HCT116 (cell line): ENCODE data around the gene RSAD1. TPM values are rescaled to one million over a fixed set of nuclear protein-coding genes. Genes with fewer than 3 reads are reported as not detected.

Experiments used
- ATAC-seq: fragments of 200-7000 bp; cut with Tn5 transposase; 2 replicates; pipeline ENCODE4 v1.9.1; 2020; ENCODE audit warnings: mild to moderate bottlenecking, moderate library complexity
- BruUV-seq: library from RNA; stranded (reverse); fragments of 400-500 nt; replicated peaks from 2 replicates; lab custom pipeline; 2021; lab: Mats Ljungman, UMichigan
- CTCF ChIA-PET: fragments of 300-600 bp; sonication (Branson Sonifier 250); formaldehyde crosslinking; loops from one replicate; lab custom pipeline; 2021; ENCODE audit warnings: antibody characterized with exemption; lab: Charles Lee
- POLR2A ChIA-PET: fragments of 300-600, 350-600 bp; sonication (Branson Sonifier 250); formaldehyde crosslinking; loops from one replicate; lab custom pipeline; 2021; ENCODE audit warnings: antibody characterized with exemption; lab: Charles Lee
- RAD21 ChIA-PET, 2 experiments: fragments of 300-600 bp; sonication (Branson Sonifier 250); formaldehyde crosslinking; loops; one replicate each; lab custom pipeline; 2023; ENCODE audit warnings: low total read pairs in 2 of 2; ENCODE audit not compliant: uncharacterized antibody in 2 of 2, unreplicated experiment in 2 of 2, low non-redundant PET in 1 of 2; lab: Charles Lee
- DNase-seq: peaks from one replicate; pipeline ENCODE4 v3.0.0-alpha.2; 2010; ENCODE audit warnings: low read depth, low spot score
- H2AFZ ChIP-seq: fragments of 200-600 bp; shearing (Covaris generic), sonication (generic); 2 replicates; pipeline ENCODE4 v1.6.1; 2017; ENCODE audit warnings: low read depth, mixed run types, mixed read lengths, antibody characterized with exemption, low read length; ENCODE audit not compliant: poor library complexity, severe bottlenecking
- H3K27ac ChIP-seq: 2 replicates; pipeline ENCODE4 v1.5.1; 2012; ENCODE audit warnings: low read depth, low read length
- H3K27me3 ChIP-seq: fragments of 200-600 bp; sonication (generic); 2 replicates; pipeline ENCODE4 v1.6.1; 2016; ENCODE audit warnings: mixed run types, low read length, mixed read lengths; ENCODE audit not compliant: insufficient read depth
- H3K36me3 ChIP-seq, 2 experiments: fragments of 200-500 bp in 1 of 2; fragments of 200-600 bp in 1 of 2; sonication (Bioruptor generic) in 1 of 2; sonication (generic) in 1 of 2; 2 replicates each; pipeline versions ENCODE4 v1.5.1 to v1.6.1; 2014 to 2016; ENCODE audit warnings: low read length in 2 of 2, inconsistent platforms in 1 of 2, mixed read lengths in 1 of 2, mixed run types in 1 of 2; ENCODE audit not compliant: insufficient read depth in 2 of 2, control insufficient read depth in 1 of 2
- H3K4me1 ChIP-seq, 2 experiments: fragments of 200-600 bp in 1 of 2; sonication (generic) in 1 of 2; 2 replicates each; pipeline versions ENCODE4 v1.5.1 to v1.6.1; 2012 to 2017; ENCODE audit warnings: low read length in 2 of 2, inconsistent platforms in 1 of 2, mild to moderate bottlenecking in 1 of 2, mixed read lengths in 1 of 2, mixed run types in 1 of 2, moderate library complexity in 1 of 2; ENCODE audit not compliant: insufficient read depth in 2 of 2, control insufficient read depth in 1 of 2
- H3K4me2 ChIP-seq: fragments of 200-600 bp; sonication (generic); 2 replicates; pipeline ENCODE4 v1.6.1; 2017; ENCODE audit warnings: mixed run types, low read length, mixed read lengths
- H3K4me3 ChIP-seq, 2 experiments: fragments of 200-600 bp in 1 of 2; sonication (generic) in 1 of 2; replicated peaks in 1 of 2; 2 replicates each; pipeline ENCODE4 v1.5.1; 2011 to 2016; ENCODE audit warnings: low read length in 2 of 2, control low read depth in 1 of 2, low read depth in 1 of 2, mild to moderate bottlenecking in 1 of 2, mixed read lengths in 1 of 2, mixed run types in 1 of 2
- H3K79me2 ChIP-seq: fragments of 200-600 bp; sonication (generic); 2 replicates; pipeline ENCODE4 v1.6.1; 2017; ENCODE audit warnings: mild to moderate bottlenecking, mixed run types, low read length, moderate library complexity, mixed read lengths; ENCODE audit not compliant: insufficient read depth
- H3K9ac ChIP-seq: fragments of 200-600 bp; sonication (generic); 2 replicates; pipeline ENCODE4 v1.6.1; 2016; ENCODE audit warnings: low read length, mixed read lengths
- H3K9me2 ChIP-seq: fragments of 200-600 bp; sonication (generic), shearing (Covaris generic); 2 replicates; pipeline ENCODE4 v1.6.1; 2017; ENCODE audit warnings: mixed run types, mild to moderate bottlenecking, moderate library complexity; ENCODE audit not compliant: insufficient read depth
- H3K9me3 ChIP-seq, 2 experiments: fragments of 200-500 bp in 1 of 2; fragments of 200-600 bp in 1 of 2; sonication (Bioruptor generic) in 1 of 2; sonication (generic) in 1 of 2; 2 replicates each; pipeline ENCODE4 v1.6.1; 2014 to 2017; ENCODE audit warnings: low read length in 2 of 2, mixed read lengths in 2 of 2, inconsistent platforms in 1 of 2, low read depth in 1 of 2, mild to moderate bottlenecking in 1 of 2, mixed run types in 1 of 2, moderate library complexity in 1 of 2; ENCODE audit not compliant: control insufficient read depth in 1 of 2, insufficient read depth in 1 of 2
- H4K20me1 ChIP-seq: fragments of 200-600 bp; sonication (generic), shearing (Covaris generic); 2 replicates; pipeline ENCODE4 v1.6.1; 2017; ENCODE audit warnings: mixed run types, mild to moderate bottlenecking, moderate library complexity; ENCODE audit not compliant: insufficient read depth
- CBX3 ChIP-seq: IDR thresholded peaks from 2 replicates; pipeline ENCODE4 v1.6.1; 2012; ENCODE audit warnings: low read depth
- CEBPB ChIP-seq: IDR thresholded peaks from 2 replicates; pipeline ENCODE4 v1.6.1; 2012; ENCODE audit warnings: low read depth
- EGR1 ChIP-seq: IDR thresholded peaks from 2 replicates; pipeline ENCODE4 v1.6.1; 2012; ENCODE audit warnings: low read depth
- ELF1 ChIP-seq: IDR thresholded peaks from 2 replicates; pipeline ENCODE4 v1.6.1; 2012; ENCODE audit warnings: low read depth, borderline replicate concordance
- EZH2 ChIP-seq: fragments of 200-600 bp; sonication (generic); IDR thresholded peaks from 2 replicates; pipeline ENCODE4 v1.6.1; 2017; ENCODE audit warnings: antibody characterized with exemption, mixed run types
- EZH2phosphoT487 ChIP-seq: fragments of 200-600 bp; IDR thresholded peaks from 2 replicates; pipeline ENCODE4 v1.6.1; 2018; ENCODE audit warnings: antibody characterized with exemption, borderline replicate concordance
- FOSL1 ChIP-seq: IDR thresholded peaks from 2 replicates; pipeline ENCODE4 v1.6.1; 2012; ENCODE audit warnings: low read depth
- REST ChIP-seq: IDR thresholded peaks from 2 replicates; pipeline ENCODE4 v1.6.1; 2012; ENCODE audit warnings: low read depth
- SP1 ChIP-seq: IDR thresholded peaks from 2 replicates; pipeline ENCODE4 v1.6.1; 2012; ENCODE audit warnings: low read depth
- TCF7L2 ChIP-seq: IDR thresholded peaks from 2 replicates; pipeline ENCODE4 v1.7.0; 2011; ENCODE audit warnings: borderline replicate concordance, inconsistent platforms; ENCODE audit not compliant: insufficient read depth, insufficient read length; ENCODE audit errors: extremely low read depth
- YY1 ChIP-seq: IDR thresholded peaks from 2 replicates; pipeline ENCODE4 v1.6.1; 2011; ENCODE audit warnings: low read length, low read depth, moderate library complexity, mild to moderate bottlenecking; ENCODE audit not compliant: insufficient replicate concordance; ENCODE audit errors: extremely low read depth
- ZNF274 ChIP-seq: fragments of 200-500 bp; sonication (Bioruptor generic); IDR thresholded peaks from 2 replicates; pipeline ENCODE4 v1.6.1; 2014; ENCODE audit warnings: mild to moderate bottlenecking, low read depth, low read length, inconsistent platforms
- intact Hi-C: fragments of 100-400 bp; cut with micrococcal nuclease; formaldehyde crosslinking; loops from 2 replicates; pipeline ENCODE4 v1.10.0; 2022
- total RNA-seq: library from RNA; stranded (reverse); gene quantifications from one replicate; pipeline ENCODE4 v1.2.1, GENCODE V29; 2021; ENCODE audit not compliant: unreplicated experiment
- TF ChIP-seq, protein P1 (sequence below): IDR thresholded peaks from 2 replicates; pipeline ENCODE4 v1.6.1; 2011; ENCODE audit warnings: mild to moderate bottlenecking, low read length, moderate library complexity; ENCODE audit not compliant: insufficient replicate concordance; ENCODE audit errors: extremely low read depth

The RSAD1 gene
- total RNA-seq, 1 experiment from 2014 or later, result 82.7 TPM

DNA sequence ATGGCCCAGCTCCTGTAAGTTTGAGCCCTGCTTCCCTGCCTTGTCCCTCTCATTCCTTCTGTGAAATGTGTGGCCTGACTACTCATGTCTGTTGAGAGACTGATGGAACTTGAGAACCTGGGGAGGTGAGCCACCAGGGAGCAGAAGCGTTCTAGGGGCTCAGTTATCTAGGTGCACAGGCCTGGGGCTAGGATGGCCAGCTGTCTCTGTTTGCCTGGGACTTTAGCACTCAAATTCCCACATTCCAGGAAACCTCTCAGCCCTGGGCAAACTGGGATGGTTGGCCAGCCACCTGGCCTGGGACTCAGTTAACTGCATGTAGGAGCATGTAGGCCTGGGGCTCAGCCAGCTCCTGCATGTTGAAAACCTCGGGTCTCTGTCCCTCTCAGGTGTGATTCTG is 44.5 kb downstream of the RSAD1 start (continued):
- TF ChIP-seq REST, result no peak
- TF ChIP-seq ELF1, result no peak
- no peak for TF ChIP-seq CBX3
- TF ChIP-seq EGR1, result no peak

GRCh38 chr17:50524838-50525237 is 46.2 kb downstream of the RSAD1 start:
- no peak overlapping the region for H2AFZ ChIP-seq
- CTCF ChIA-PET, result no interaction called here
- TF ChIP-seq, protein P1, sequence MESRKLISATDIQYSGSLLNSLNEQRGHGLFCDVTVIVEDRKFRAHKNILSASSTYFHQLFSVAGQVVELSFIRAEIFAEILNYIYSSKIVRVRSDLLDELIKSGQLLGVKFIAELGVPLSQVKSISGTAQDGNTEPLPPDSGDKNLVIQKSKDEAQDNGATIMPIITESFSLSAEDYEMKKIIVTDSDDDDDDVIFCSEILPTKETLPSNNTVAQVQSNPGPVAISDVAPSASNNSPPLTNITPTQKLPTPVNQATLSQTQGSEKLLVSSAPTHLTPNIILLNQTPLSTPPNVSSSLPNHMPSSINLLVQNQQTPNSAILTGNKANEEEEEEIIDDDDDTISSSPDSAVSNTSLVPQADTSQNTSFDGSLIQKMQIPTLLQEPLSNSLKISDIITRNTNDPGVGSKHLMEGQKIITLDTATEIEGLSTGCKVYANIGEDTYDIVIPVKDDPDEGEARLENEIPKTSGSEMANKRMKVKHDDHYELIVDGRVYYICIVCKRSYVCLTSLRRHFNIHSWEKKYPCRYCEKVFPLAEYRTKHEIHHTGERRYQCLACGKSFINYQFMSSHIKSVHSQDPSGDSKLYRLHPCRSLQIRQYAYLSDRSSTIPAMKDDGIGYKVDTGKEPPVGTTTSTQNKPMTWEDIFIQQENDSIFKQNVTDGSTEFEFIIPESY, result no peak
- TF ChIP-seq FOSL1 (no peak), CEBPB (no peak), ZNF274 (no peak), TCF7L2 (no peak), YY1 (no peak), SP1 (no peak), REST (no peak), EZH2 (no peak), EZH2phosphoT487 (no peak)
- TF ChIP-seq, all 23 proteins: peak for 0
- intact Hi-C loops, result no loop called here
- no peaks in the 10 kb centered on the region for H3K36me3 ChIP-seq
- H4K20me1 ChIP-seq, result no peaks in the 10 kb centered on the region
- H3K27me3 ChIP-seq, result no peaks in the 10 kb centered on the region
- DNase-seq, result no peak
- H3K4me3 ChIP-seq, result no peak overlapping the region
- no peak for ATAC-seq
- H3K27ac ChIP-seq, result no peak overlapping the region
- no peaks in the 10 kb centered on the region for H3K4me1 ChIP-seq
- no peaks in the 10 kb centered on the region for H3K9me3 ChIP-seq
- ChIA-PET RAD21 (no interaction called here), POLR2A (no interaction called here)
- no peak overlapping the region for H3K4me2 ChIP-seq
- BruUV-seq, result no TSS peak
- H3K9ac ChIP-seq, result no peak overlapping the region
- H3K79me2 ChIP-seq, result no peaks in the 10 kb centered on the region
- H3K9me2 ChIP-seq, result no peaks in the 10 kb centered on the region
